ENCODE measurements around the gene CCDC183. TPM values are rescaled to one million over a fixed set of nuclear protein-coding genes. Genes with fewer than 3 reads are reported as not detected.

Gene CCDC183
- total and polyA plus RNA-seq, 10 of the 15 experiments (the other 5 are each of a cell fraction or from before 2014, with no cell fraction given) = 0.04 to 1.2 (median 0.55) TPM; not detected in 5

GRCh38 chr9:136763649-136764035, 32.5 kb upstream of the CCDC183 start:
- no peak overlapping the region for H3K9ac ChIP-seq (ENCODE audit: control insufficient read depth, insufficient read depth, low read length)
- no peak overlapping the region for H3K27ac ChIP-seq (ENCODE audit: control insufficient read depth, insufficient read depth)
- H3K79me2 ChIP-seq (ENCODE audit: control insufficient read depth, insufficient read depth, low read length) = no peaks in the 10 kb centered on the region
- CTCF ChIA-PET = no interaction called here
- intact Hi-C loops (cut with micrococcal nuclease; ENCODE audit: unreplicated experiment) = no loop called here
- no peak for FAIRE-seq
- POLR2A ChIA-PET = no interaction called here
- RAD21 ChIA-PET (ENCODE audit: unreplicated experiment) = interaction anchor here (1.4 kb wide), 1 partner anchor 20 kb away, joined by 3 read pairs; no protein-coding TSS in a partner anchor
- no peaks in the 10 kb centered on the region; a peak in 1 of 4 replicates for H3K27me3 ChIP-seq (replicated peaks in 1 of 2; ENCODE audit: control insufficient read depth in 2 of 2, insufficient read depth in 2 of 2, low read length in 1 of 2)
- 74% methylated on average over 14 of the region's 14 CpGs for WGBS (ENCODE audit: insufficient coverage, insufficient replicate concordance, low lambda C conversion rate, missing lambda C conversion rate)
- no peak for ATAC-seq
- H3K4me1 ChIP-seq (ENCODE audit: control insufficient read depth, insufficient read depth, low read length) = peaks cover 26% of the 10 kb centered on the region
- H4K20me1 ChIP-seq (ENCODE audit: control insufficient read depth, insufficient read depth) = no peaks in the 10 kb centered on the region
- DNase-seq (ENCODE audit: low read depth, low spot score) = no peak
- H3K36me3 ChIP-seq (ENCODE audit: control insufficient read depth in 2 of 2, insufficient read depth in 2 of 2, low read length in 1 of 2) = no peaks in the 10 kb centered on the region
- no peak overlapping the region for H3K4me2 ChIP-seq (ENCODE audit: control insufficient read depth, insufficient read depth)
- TF ChIP-seq ZBTB11 (CRISPR knock-in tag; IDR thresholded peaks at IDR 0.05) (no peak), SREBF1 (IDR thresholded peaks at IDR 0.05; ENCODE audit: low read length) (no peak), POLR2A (IDR thresholded peaks at IDR 0.05; ENCODE audit: low read depth, low read length) (no peak)
- H2AFZ ChIP-seq (ENCODE audit: control insufficient read depth, low read depth, low read length) = no peak overlapping the region
- H3K9me3 ChIP-seq (replicated peaks; ENCODE audit: control insufficient read depth, insufficient read depth, low read length) = no peaks in the 10 kb centered on the region
- no peak overlapping the region for H3K4me3 ChIP-seq
- no TSS peak for BruUV-seq (replicated peaks)
- in situ Hi-C loops (cut with MboI) = no loop called here
- SMC1A ChIA-PET (ENCODE audit: uncharacterized antibody, unreplicated experiment) = no interaction called here

- Histone ChIP-seq H3K4me2 (ENCODE audit: control insufficient read depth, insufficient read depth) (peak within 1 kb of the TSS; percentile 81), H3K36me3 (ENCODE audit: control insufficient read depth in 2 of 2, insufficient read depth in 2 of 2, low read length in 1 of 2) (no peaks in the 10 kb centered on the region), H3K9ac (ENCODE audit: control insufficient read depth, insufficient read depth, low read length) (no peak within 1 kb of the TSS), H3K79me2 (ENCODE audit: control insufficient read depth, insufficient read depth, low read length) (no peaks in the 10 kb centered on the region), H3K4me3 (no peak within 1 kb of the TSS; the same call in 1 of the 2 replicates), H4K20me1 (ENCODE audit: control insufficient read depth, insufficient read depth) (no peaks in the 10 kb centered on the region), H3K27ac (ENCODE audit: control insufficient read depth, insufficient read depth) (peak within 1 kb of the TSS; percentile 79), H2AFZ (ENCODE audit: control insufficient read depth, low read depth, low read length) (no peak within 1 kb of the TSS), H3K4me1 (ENCODE audit: control insufficient read depth, insufficient read depth, low read length) (peaks cover 26% of the 10 kb centered on the region), H3K9me3 (replicated peaks; ENCODE audit: control insufficient read depth, insufficient read depth, low read length) (no peaks in the 10 kb centered on the region), H3K27me3 (replicated peaks in 1 of 2; ENCODE audit: control insufficient read depth in 2 of 2, insufficient read depth in 2 of 2, low read length in 1 of 2) (no peaks in the 10 kb centered on the region; a peak in 1 of 4 replicates)
- DNase-seq (ENCODE audit: low read depth, low spot score) (no peak), FAIRE-seq (no peak), ATAC-seq (no peak)
- ChIA-PET SMC1A (ENCODE audit: uncharacterized antibody, unreplicated experiment) (interaction anchor here (3.1 kb wide), 1 partner anchor 22 kb away, joined by 23 read pairs; no protein-coding TSS in a partner anchor), CTCF (no interaction called here), RAD21 (ENCODE audit: unreplicated experiment) (interaction anchor here (1.4 kb wide), 1 partner anchor 19 kb away, joined by 3 read pairs; no protein-coding TSS in a partner anchor), POLR2A (no interaction called here)
- intact Hi-C loops (cut with micrococcal nuclease; ENCODE audit: unreplicated experiment) = no loop called here
- 63% methylated on average over 14 of the region's 14 CpGs for WGBS (ENCODE audit: insufficient coverage, insufficient replicate concordance, low lambda C conversion rate, missing lambda C conversion rate)
- in situ Hi-C loops (cut with MboI) = no loop called here
- no TSS peak for BruUV-seq (replicated peaks)
- TF ChIP-seq FOXK2 (IDR thresholded peaks at IDR 0.05) = no peak
- TF ChIP-seq KDM1A (IDR thresholded peaks at IDR 0.05; ENCODE audit: borderline replicate concordance) = no peak
- no peak for TF ChIP-seq CHD1 (IDR thresholded peaks at IDR 0.05; ENCODE audit: low read depth, low read length)
- no peak for TF ChIP-seq RAD21 (IDR thresholded peaks at IDR 0.05; ENCODE audit: insufficient read depth, low read depth, low read length)
- TF ChIP-seq TAF1 (IDR thresholded peaks at IDR 0.05; ENCODE audit: borderline replicate concordance, low read depth, low read length) = no peak
- no peak for TF ChIP-seq MEF2A (IDR thresholded peaks at IDR 0.05; ENCODE audit: insufficient read depth, low read depth, low read length)
- no peak for TF ChIP-seq NKRF (conservative IDR thresholded peaks at IDR 0.05)
- TF ChIP-seq RBBP5 (conservative IDR thresholded peaks at IDR 0.05) = no peak
These were observed 31.7 kb upstream of the CCDC183 start, which contains the start of gene LCN15 for GRCh38 chr9:136764301-136764891. TSS of gene LCN15 (minus strand) at chr9:136764518. CDS start at chr9:136764488, 30 bp downstream.
